Measurements from ENCODE around the gene SSBP3.

GRCh38 chr1:54212872-54213271 is 193.3 kb downstream of the SSBP3 start:
- TF ChIP-seq ZNF207 (IDR thresholded peaks at IDR 0.05; ENCODE audit: borderline replicate concordance): no peak
- no peak for TF ChIP-seq POLR2A (IDR thresholded peaks at IDR 0.05; ENCODE audit: insufficient read depth in 1 of 2, low read depth in 2 of 2, low read length in 2 of 2)
- no peak for TF ChIP-seq ZIK1 (CRISPR knock-in tag; IDR thresholded peaks at IDR 0.05; ENCODE audit: borderline replicate concordance, low read depth)
- no peak for TF ChIP-seq YY1 (IDR thresholded peaks at IDR 0.05; ENCODE audit: insufficient read depth, insufficient replicate concordance, low read depth, low read length)
- no peak for TF ChIP-seq TBX3 (IDR thresholded peaks at IDR 0.05; ENCODE audit: borderline replicate concordance)
- no peak for TF ChIP-seq MEIS1 (CRISPR knock-in tag; IDR thresholded peaks at IDR 0.05; ENCODE audit: borderline replicate concordance)
- TF ChIP-seq ATF7 (IDR thresholded peaks at IDR 0.05): no peak
- no peak for TF ChIP-seq ATF7 (CRISPR knock-in tag; IDR thresholded peaks at IDR 0.05)
- TF ChIP-seq, protein P1, sequence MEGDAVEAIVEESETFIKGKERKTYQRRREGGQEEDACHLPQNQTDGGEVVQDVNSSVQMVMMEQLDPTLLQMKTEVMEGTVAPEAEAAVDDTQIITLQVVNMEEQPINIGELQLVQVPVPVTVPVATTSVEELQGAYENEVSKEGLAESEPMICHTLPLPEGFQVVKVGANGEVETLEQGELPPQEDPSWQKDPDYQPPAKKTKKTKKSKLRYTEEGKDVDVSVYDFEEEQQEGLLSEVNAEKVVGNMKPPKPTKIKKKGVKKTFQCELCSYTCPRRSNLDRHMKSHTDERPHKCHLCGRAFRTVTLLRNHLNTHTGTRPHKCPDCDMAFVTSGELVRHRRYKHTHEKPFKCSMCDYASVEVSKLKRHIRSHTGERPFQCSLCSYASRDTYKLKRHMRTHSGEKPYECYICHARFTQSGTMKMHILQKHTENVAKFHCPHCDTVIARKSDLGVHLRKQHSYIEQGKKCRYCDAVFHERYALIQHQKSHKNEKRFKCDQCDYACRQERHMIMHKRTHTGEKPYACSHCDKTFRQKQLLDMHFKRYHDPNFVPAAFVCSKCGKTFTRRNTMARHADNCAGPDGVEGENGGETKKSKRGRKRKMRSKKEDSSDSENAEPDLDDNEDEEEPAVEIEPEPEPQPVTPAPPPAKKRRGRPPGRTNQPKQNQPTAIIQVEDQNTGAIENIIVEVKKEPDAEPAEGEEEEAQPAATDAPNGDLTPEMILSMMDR (CRISPR knock-in tag; IDR thresholded peaks at IDR 0.05): no peak
- TF ChIP-seq ZNF609 (CRISPR knock-in tag; IDR thresholded peaks at IDR 0.05; ENCODE audit: borderline replicate concordance): no peak
